T-helper 2 cell treated with Interferon-gamma antibody and Interleukin-4, amounts not matched to agents 100 ng/mL and 5 ng/mL, for 36 hours (primary cell): ENCODE measurements around the gene NMNAT1. TPM values are rescaled to one million over a fixed set of nuclear protein-coding genes. Genes with fewer than 3 reads are reported as not detected.
"Not testable (repeated sequence)": the region's sequence is repeated elsewhere in the genome, so short reads cannot be mapped to it uniquely, and the experiment has no call there.

Experiments used
- intact Hi-C: fragments of 100-400 bp; cut with micrococcal nuclease; formaldehyde crosslinking; loops from one replicate; pipeline ENCODE4 v1.15.1; 2023
- total RNA-seq: library from RNA; stranded (reverse); gene quantifications from 2 replicates; pipeline ENCODE4 v1.2.3, GENCODE V29; 2022

Gene NMNAT1
- total RNA-seq: 5.3 and 6.3 TPM in 2 replicates

DNA sequence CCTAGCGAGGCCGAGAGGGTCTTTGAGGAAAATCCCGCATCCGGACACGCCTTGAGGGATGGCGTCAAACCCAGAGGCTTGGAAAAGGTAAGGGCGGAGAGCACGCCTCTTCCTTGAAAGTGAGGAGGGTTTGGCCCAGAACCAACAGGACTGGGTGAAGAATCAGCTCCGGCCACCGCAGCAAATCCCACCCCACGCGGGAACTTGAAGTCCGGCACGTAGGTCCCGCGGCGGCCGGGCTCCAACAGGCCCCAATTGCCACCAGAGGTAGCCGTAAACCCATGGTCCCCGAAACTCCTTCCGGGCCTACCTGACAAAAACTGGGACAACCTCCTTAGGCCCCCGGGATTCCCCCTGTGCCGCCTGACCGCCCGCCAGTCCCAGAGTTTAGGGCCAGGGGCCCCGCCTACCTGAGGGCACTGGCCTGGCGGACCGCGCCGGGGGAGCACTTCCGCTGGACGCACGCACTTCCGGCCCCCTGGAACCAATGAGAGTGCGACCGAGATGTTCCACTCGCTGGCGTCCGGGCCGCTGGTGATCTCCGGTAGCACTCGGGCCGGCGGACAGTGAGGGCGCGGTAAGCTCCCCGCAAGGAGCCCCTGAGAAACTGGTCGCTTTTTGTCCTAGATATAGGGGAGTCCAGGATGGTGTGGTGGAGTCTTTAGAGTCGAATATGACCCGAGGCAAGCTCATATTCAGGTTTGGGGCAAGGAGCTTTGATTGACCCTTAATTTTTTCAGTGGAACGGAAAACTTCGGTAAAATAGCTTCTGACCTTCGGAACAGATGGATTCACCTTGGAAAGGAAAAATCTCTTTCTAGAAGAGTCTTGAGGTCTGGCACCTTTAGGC lies at the start of gene NMNAT1, which contains the start of gene LZIC:
NMNAT1 (plus strand) TSS at position 537 of the 850 bp plus-strand sequence. CDS start 28,599 bp downstream, outside the sequence.
LZIC (minus strand) TSS at position 453 of the 850 bp plus-strand sequence. CDS start 6,772 bp downstream, outside the sequence.
- intact Hi-C loops: loop anchor here (1.0 to 2.0 kb wide), 4 partner anchors 33 to 486 kb away; partner anchors contain the start of genes CTNNBIP1 and UBE4B

GRCh38 chr1:9894115-9894514 lies 49.2 kb upstream of the NMNAT1 start:
- intact Hi-C loops: no loop called here

DNA sequence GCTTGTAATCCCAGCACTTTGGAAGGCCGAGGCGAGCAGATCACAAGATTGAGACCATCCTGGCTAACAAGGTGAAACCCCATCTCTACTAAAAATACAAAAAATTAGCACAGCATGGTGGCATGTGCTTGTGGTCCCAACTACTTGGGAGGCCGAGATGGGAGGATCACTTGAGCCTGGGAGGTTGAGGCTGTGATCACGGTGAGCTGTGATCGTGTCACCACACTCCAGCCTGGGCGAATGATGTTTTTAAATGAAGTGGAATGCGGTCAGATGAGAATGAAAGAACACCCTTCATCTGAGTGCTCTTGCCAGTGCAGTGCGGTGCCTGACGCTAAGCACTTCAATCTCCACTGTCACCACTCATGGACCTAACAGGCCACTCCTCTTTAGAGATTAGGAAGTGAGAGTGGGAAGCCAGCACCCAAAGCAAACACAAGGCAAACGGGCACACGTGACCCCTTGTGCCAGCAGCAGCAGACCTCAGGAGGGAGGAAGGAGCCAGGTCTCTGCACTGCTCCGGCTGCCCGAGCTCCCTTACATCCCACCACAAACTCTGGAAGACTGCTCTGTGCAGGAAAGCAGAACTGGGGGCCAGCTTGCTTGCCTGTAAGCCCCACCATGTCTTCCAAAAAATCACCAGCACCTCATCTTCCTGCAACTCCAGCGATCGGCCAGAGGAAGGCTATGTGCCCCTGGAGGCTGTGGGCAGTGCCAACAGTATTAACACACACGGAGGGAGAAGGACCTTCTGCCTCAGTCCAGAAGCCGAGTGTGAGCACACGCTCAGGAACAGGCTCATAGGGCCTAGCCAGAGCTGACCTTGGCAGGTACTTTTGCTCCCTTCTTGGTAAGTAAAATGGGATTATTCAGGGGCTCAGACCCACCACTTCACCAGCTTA lies 42.9 kb upstream of the NMNAT1 start:
- intact Hi-C loops: no loop called here

GRCh38 chr1:9901148-9902059 lies 41.9 kb upstream of the NMNAT1 start:
- intact Hi-C loops: no loop called here

GRCh38 chr1:9902060-9902452 lies 41.2 kb upstream of the NMNAT1 start:
- intact Hi-C loops: no loop called here

DNA sequence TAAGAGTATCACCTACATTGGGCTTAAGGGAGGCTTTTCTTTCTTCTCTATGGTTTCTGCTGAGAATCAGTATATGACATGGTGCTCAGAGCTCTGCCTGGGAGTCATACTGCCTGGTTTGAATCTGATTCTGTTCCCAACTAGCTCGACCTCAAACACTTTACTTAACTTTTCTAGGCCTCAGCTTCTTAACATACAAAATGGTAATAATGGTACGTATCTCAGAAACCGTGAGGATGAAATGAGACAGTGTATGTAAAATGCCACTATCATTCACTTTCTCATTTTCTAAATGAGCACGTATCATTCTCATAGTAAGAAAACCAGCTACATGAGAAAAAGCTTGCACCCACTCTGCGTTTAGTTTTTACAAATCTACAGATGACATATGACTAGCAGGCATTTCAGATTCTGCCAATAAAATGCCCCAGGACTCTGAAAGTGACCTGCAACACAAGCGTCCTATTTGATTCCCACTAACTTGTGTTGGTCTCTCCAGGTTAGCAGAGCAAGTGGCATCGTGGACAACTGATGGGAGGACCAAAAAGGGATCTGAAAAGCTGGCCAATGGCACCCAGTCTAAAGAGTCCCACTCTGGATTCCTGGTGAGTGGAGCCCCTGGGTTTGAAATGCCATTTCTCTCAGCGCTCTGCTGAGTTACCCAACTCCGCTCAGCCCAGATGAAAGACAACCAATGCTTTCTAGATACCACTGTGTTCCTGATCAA lies 39.3 kb upstream of the NMNAT1 start:
- intact Hi-C loops: no loop called here

GRCh38 chr1:9904596-9904995 lies 38.7 kb upstream of the NMNAT1 start:
- intact Hi-C loops: no loop called here

GRCh38 chr1:9905010-9905409 lies 38.3 kb upstream of the NMNAT1 start:
- intact Hi-C loops: no loop called here

DNA sequence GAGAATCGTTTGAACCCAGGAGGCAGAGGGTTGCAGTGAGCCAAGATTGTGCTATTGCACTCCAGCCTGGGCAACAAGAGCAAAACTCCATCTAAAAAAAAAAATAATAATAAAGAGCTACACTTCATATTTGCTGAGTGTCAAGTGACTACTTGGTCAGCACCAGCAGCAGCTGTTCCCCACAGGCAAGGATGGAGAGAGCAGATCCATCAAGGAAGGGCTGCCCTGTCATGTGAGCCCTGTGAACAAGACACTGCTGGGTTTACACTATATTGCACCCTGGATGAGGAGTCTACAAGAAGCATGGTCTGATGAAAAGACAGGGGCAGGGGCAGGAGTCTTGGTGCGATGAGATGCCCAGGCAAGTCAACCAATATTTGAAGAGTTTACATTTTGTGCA lies 36.8 kb upstream of the NMNAT1 start:
- intact Hi-C loops: no loop called here

DNA sequence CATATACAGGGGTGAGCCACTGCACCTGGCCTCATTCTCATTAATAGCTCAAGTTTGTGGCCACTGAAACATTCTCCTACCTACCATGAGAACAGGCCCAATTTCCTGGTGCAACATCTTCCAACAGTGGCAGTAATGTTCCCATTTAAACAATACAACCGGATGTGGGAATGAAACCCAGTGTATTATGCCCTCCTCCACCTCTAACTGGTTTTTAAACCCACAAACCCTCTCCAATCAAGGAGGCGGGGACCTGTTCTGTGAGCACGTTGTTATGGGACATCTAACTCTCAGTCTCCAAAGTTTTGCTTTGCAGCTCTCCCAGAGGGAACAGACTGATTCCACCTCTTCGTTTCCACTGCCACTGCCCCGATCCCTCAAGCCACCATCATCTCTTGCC lies 35.8 kb upstream of the NMNAT1 start:
- intact Hi-C loops: no loop called here

DNA sequence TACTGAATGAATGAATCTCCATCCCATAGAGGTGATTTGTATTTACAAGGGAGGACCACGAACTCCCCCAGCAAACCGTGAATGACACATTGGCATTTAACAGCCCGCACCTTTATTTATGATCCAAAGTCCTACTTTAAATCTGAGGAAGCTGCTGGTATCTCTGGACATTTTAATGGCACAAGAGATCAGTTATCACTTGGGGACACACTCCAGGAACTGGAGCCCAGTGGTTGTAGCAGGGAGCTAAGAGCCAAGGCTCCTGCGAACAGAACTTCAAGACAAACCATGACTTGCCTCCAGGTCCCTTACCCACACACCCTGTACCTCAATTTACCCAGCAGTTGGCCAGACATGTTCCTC lies 34.4 kb upstream of the NMNAT1 start:
- intact Hi-C loops: no loop called here

DNA sequence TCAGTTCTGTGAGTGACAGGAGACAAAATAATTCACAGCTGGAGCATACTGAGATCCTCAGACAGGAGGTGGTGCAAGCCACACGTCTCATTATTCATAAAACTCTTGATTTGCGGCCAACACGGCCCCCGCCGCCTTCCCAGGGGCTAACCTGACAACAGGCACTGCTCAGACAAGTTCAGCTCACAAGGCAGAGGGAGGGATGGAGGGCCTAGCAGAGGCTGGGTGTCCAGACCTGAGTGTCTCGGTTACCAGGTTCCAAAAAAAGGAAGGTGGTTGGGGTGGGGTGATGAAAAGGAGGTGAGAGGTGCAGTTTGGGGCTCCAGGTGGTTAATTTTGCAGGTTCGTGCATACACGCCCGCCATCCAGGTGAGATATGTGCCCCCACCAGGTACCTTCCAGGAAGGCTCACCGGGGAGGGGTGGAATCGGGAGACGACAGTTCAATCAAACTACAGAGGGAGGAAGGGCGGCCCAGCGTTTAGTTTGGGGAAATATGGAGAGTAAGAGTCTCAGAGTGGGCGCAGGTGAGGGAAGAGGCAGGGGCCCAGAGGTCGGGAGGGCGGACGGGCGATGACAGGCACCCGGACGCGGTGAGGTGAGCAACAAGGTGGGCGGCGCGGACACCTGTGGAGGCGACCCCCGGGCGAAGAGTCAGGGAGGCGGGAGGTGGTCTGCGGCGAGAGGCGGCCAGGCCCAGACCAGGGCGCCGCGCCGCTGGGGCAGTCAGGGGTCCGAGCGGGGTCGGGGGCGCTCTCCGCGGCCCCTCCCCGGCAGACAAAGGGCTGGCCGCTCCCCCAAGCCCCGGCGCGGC lies 33.8 kb upstream of the NMNAT1 start:
- intact Hi-C loops: loop anchor here (1.0 to 2.0 kb wide), 7 partner anchors 34 to 565 kb away; partner anchors contain the start of genes LZIC, NMNAT1, PEX14 and SLC25A33

- intact Hi-C loops: loop anchor here (1.0 to 2.0 kb wide), 7 partner anchors 33 to 565 kb away; partner anchors contain the start of genes LZIC, NMNAT1, PEX14 and SLC25A33
Measured at GRCh38 chr1:9910076-9910422, 33.2 kb upstream of the NMNAT1 start, which contains the start of gene CTNNBIP1. Gene CTNNBIP1 (minus strand): TSS chr1:9910269. CDS start chr1:9872064, 38,205 bp downstream.

DNA sequence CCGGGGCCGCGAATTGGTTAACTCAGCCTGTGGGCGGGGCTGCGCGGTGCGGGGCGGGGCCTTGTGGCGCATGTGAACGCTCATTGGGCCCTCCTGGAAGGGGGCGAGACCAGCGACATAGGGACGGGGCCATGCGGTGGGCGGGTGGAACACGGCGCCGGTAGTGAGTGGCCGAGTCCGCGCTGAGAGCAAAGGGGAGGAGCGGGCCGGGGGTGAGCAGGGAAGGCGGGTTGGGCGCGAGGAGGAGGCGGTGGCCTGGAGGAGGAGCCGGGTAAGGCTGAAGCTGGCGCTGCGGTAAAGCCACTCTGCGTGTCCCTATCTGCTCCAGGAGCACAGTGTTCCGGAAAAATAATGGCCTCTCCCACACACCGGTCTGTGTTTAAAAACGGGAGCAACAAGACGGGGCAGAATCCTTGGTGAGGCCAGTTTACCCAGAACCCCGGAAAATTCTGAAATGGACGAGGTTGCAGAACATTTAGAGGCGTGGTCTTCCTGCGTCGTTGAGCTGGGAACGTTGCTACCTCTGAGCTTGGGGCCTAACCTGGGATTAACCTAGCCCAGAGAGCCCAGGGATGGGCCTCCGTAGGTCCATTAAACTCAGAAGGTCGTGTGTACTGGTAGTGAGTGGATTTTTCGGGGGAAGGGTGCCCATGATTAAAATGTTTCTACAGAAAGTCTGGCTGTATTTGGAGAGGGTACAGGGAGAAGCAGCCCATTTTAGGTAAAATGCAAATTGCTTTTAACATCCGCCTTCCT lies 32.7 kb upstream of the NMNAT1 start:
- intact Hi-C loops: loop anchor here (1.0 to 2.0 kb wide), 7 partner anchors 33 to 564 kb away; partner anchors contain the start of genes LZIC, NMNAT1, PEX14 and SLC25A33

GRCh38 chr1:9912264-9912936 lies 30.9 kb upstream of the NMNAT1 start:
- intact Hi-C loops: no loop called here

DNA sequence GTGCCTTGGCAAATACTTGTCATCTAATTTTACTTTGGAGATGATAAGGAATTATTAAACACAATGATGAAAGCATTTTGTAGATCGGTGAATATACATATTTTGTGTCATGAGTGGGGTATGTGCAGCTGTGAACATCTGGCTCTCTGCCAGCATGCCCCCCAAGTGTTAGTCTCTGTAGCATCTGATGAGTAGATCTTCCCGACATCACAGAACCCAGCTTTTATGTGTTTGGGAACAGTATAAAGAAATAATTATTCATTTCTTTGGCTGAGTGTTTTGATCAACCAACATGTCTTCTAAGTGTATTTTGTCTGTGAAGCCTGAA lies 28.7 kb upstream of the NMNAT1 start:
- intact Hi-C loops: no loop called here

- intact Hi-C loops: no loop called here
Measured at GRCh38 chr1:9916452-9916851, 26.8 kb upstream of the NMNAT1 start.

- intact Hi-C loops: not testable (repeated sequence)
Measured at GRCh38 chr1:9917495-9917894, 25.8 kb upstream of the NMNAT1 start.
